ENCODE measurements around the gene FSIP1.

FSIP1 gene

GRCh38 chr15:39701988-39702387 lies 80.7 kb downstream of the FSIP1 start:
- TF ChIP-seq CTCF (IDR thresholded peaks at IDR 0.05; ENCODE audit: borderline replicate concordance, control extremely low read depth, extremely low read depth, insufficient read depth, missing control alignments), result no peak
- no peak for DNase-seq (ENCODE audit: low spot score)
- in situ Hi-C loops (cut with MboI; ENCODE audit: low sequenced_read_pairs, unreplicated experiment), result no loop called here

GRCh38 chr15:39700375-39700700 lies 82.3 kb downstream of the FSIP1 start:
- in situ Hi-C loops (cut with MboI; ENCODE audit: low sequenced_read_pairs, unreplicated experiment), result no loop called here
- TF ChIP-seq CTCF (IDR thresholded peaks at IDR 0.05; ENCODE audit: borderline replicate concordance, control extremely low read depth, extremely low read depth, insufficient read depth, missing control alignments), result no peak
- DNase-seq (ENCODE audit: low spot score), result no peak

GRCh38 chr15:39699516-39700374 lies 82.9 kb downstream of the FSIP1 start:
- in situ Hi-C loops (cut with MboI; ENCODE audit: low sequenced_read_pairs, unreplicated experiment), result no loop called here
- TF ChIP-seq CTCF (IDR thresholded peaks at IDR 0.05; ENCODE audit: borderline replicate concordance, control extremely low read depth, extremely low read depth, insufficient read depth, missing control alignments), result no peak
- no peak for DNase-seq (ENCODE audit: low spot score)

GRCh38 chr15:39698444-39699390 lies 83.9 kb downstream of the FSIP1 start:
- DNase-seq (ENCODE audit: low spot score), result no peak
- no peak for TF ChIP-seq CTCF (IDR thresholded peaks at IDR 0.05; ENCODE audit: borderline replicate concordance, control extremely low read depth, extremely low read depth, insufficient read depth, missing control alignments)
- in situ Hi-C loops (cut with MboI; ENCODE audit: low sequenced_read_pairs, unreplicated experiment), result no loop called here

GRCh38 chr15:39697509-39697908 lies 85.1 kb downstream of the FSIP1 start:
- in situ Hi-C loops (cut with MboI; ENCODE audit: low sequenced_read_pairs, unreplicated experiment), result no loop called here
- no peak for DNase-seq (ENCODE audit: low spot score)

More at GRCh38 chr15:39697509-39697908, 85.1 kb downstream of the FSIP1 start:
- no peak for TF ChIP-seq CTCF (IDR thresholded peaks at IDR 0.05; ENCODE audit: borderline replicate concordance, control extremely low read depth, extremely low read depth, insufficient read depth, missing control alignments)
